Measurements from ENCODE around the gene GRK5.
A peak's percentile ranks its signal among the peaks of the same experiment; 100 is the strongest.

GRK5 gene

DNA sequence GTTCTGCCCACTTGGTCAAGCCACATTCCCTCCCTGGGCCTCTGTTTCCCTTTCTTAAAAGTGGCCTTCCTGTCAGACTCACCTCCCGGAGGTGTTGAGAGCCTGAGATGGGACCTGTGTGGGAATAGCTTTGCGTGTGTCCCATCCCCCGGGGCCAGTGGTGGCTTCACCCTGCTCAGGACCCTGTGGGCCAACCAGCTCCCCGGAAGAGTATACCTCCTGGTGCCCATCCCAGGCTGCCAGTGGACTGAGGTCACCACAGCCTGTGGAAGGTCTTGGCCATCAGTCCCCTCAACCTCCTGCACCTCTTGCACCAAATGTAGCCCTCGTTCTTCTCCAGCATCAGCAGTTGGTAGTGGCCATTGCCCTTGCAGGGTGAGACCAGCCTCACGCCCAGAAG lies 190.0 kb downstream of the GRK5 start:
- TF ChIP-seq, protein P1, sequence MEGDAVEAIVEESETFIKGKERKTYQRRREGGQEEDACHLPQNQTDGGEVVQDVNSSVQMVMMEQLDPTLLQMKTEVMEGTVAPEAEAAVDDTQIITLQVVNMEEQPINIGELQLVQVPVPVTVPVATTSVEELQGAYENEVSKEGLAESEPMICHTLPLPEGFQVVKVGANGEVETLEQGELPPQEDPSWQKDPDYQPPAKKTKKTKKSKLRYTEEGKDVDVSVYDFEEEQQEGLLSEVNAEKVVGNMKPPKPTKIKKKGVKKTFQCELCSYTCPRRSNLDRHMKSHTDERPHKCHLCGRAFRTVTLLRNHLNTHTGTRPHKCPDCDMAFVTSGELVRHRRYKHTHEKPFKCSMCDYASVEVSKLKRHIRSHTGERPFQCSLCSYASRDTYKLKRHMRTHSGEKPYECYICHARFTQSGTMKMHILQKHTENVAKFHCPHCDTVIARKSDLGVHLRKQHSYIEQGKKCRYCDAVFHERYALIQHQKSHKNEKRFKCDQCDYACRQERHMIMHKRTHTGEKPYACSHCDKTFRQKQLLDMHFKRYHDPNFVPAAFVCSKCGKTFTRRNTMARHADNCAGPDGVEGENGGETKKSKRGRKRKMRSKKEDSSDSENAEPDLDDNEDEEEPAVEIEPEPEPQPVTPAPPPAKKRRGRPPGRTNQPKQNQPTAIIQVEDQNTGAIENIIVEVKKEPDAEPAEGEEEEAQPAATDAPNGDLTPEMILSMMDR (IDR thresholded peaks at IDR 0.05; ENCODE audit: low read depth, low read length) = no peak
- Histone ChIP-seq H3K36me3 (peaks cover 15% of the 10 kb centered on the region), H3K4me3 (ENCODE audit: low read depth, low read length) (no peak overlapping the region), H3K9me3 (ENCODE audit: severe bottlenecking) (no peaks in the 10 kb centered on the region), H3K27ac (no peak overlapping the region), H3K27me3 (ENCODE audit: insufficient read depth, low read depth, severe bottlenecking) (no peaks in the 10 kb centered on the region)
- no peak for DNase-seq

DNA sequence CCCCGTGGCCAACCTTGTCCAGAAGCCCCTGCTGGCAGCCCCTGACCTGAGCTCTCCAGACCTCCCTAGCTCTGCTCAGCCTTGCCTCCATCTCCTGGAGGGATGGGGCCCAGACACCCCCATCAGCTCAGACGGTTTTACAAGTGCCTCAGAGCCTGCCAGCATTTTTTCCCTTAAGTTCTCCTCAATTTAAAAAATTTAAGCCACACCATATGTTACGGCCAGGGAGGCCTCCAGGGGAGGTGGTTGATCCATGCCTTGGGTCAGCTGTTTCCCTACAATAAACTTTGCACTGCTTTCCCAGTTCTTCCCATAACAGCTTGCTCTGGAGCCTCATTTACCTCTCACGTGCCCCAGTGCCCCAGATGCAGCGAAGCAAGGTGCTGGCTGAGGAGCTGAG lies 191.6 kb downstream of the GRK5 start:
- TF ChIP-seq, protein P1 (IDR thresholded peaks at IDR 0.05; ENCODE audit: low read depth, low read length) = no peak

DNA sequence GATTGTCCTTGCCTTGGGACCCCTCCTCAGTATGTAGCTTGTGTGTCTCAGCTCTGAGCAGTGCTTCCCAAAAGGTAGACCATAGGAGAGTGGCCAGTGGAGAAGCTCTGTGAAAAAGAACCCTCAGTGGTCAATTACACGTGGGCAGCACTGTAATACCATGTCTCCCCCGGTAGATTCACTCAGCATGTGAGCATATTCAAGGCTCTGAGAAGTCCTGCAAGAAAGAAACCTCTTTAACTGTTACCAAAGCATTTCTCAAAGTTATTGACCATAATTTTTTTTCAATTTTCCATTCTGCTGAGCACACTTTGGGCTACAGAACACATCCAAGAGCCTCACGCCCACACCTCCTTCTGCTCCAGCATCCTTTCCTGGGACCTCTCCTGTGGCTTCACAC lies 192.1 kb downstream of the GRK5 start:
- no peaks in the 10 kb centered on the region for H3K27me3 ChIP-seq (ENCODE audit: insufficient read depth, low read depth, severe bottlenecking)

More for the DNA sequence above, 191.6 kb downstream of the GRK5 start:
- H3K4me3 ChIP-seq (ENCODE audit: low read depth, low read length) = no peak overlapping the region
- peak; percentile 20 for DNase-seq
- no peaks in the 10 kb centered on the region for H3K27me3 ChIP-seq (ENCODE audit: insufficient read depth, low read depth, severe bottlenecking)
- no peaks in the 10 kb centered on the region for H3K9me3 ChIP-seq (ENCODE audit: severe bottlenecking)
- no peak overlapping the region for H3K27ac ChIP-seq
- peaks cover 15% of the 10 kb centered on the region for H3K36me3 ChIP-seq

DNA sequence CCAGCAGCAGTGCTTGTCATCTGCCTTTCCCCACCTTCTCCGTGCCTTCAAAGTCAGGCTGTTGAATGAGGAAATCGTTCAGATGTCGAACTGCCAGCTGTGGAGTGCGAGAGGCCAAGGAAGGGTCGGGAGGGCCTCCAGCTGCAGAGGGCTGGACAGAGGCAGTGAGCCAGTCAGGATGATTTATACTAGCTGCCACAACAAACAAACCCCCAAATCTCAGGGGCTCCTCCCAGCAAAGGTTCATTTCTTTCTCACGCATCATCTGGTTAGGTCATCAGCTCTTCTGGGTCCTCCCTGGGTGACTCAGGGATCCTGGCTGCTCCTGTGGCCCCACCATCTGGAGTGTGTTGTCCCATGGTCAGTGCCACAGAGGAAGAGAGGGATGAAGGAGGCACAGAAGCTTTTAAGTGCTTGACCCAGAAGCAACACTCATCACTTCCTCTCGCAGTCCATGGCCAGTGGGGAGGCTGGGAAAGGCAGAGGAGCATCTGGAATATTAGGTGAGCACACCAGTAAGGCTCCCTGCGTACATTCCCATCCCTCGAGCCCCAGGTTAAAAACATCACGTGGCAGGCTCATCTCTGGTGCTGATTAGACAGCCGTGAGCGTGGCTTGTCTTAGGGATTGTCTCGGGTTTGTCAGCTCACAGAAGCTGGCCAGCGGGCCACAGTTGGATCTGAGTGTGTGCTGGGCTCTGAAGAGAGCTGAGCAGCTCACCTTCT lies 194.5 kb downstream of the GRK5 start:
- DNase-seq = no peak
- H3K27ac ChIP-seq = no peak overlapping the region; the same call in 1 of the 2 replicates

More for the DNA sequence above, 192.1 kb downstream of the GRK5 start:
- DNase-seq = no peak
- Histone ChIP-seq H3K36me3 (peaks cover 15% of the 10 kb centered on the region), H3K27ac (no peak overlapping the region), H3K9me3 (ENCODE audit: severe bottlenecking) (no peaks in the 10 kb centered on the region), H3K4me3 (ENCODE audit: low read depth, low read length) (no peak overlapping the region)
- TF ChIP-seq, protein P1 (IDR thresholded peaks at IDR 0.05; ENCODE audit: low read depth, low read length) = no peak

DNA sequence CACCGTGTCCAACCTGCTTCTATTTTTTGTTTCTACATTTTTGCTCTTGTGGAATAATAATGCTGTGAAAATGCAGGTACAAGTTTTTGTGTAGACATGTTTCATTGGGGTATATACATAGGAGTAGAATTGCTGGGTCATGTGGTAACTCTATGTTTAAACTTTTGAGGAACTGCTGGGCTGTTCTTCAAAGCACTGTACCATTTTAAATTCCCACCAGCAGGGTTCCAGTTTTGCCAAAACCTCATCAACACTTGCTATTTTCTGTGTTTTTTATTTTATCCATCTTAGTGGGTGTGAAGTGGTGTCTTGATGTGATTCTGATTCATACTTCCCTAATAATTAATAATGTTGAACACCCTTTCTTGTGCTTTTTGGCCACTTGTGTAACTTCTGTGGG lies 196.6 kb downstream of the GRK5 start:
- no peak for DNase-seq
- Histone ChIP-seq H3K9me3 (ENCODE audit: severe bottlenecking) (no peaks in the 10 kb centered on the region), H3K27ac (no peak overlapping the region), H3K36me3 (peaks cover 6% of the 10 kb centered on the region; the same call in 1 of the 2 replicates), H3K27me3 (ENCODE audit: insufficient read depth, low read depth, severe bottlenecking) (no peaks in the 10 kb centered on the region), H3K4me3 (ENCODE audit: low read depth, low read length) (no peak overlapping the region)
- TF ChIP-seq, protein P1 (IDR thresholded peaks at IDR 0.05; ENCODE audit: low read depth, low read length) = no peak

More for the DNA sequence above, 194.5 kb downstream of the GRK5 start:
- H3K4me3 ChIP-seq (ENCODE audit: low read depth, low read length) = no peak overlapping the region
- peaks cover 13% of the 10 kb centered on the region for H3K36me3 ChIP-seq
- H3K9me3 ChIP-seq (ENCODE audit: severe bottlenecking) = no peaks in the 10 kb centered on the region
- no peaks in the 10 kb centered on the region for H3K27me3 ChIP-seq (ENCODE audit: insufficient read depth, low read depth, severe bottlenecking)
- TF ChIP-seq, protein P1 (IDR thresholded peaks at IDR 0.05; ENCODE audit: low read depth, low read length) = no peak
